H9 (cell line): ENCODE measurements around the gene MRGPRF. TPM values are rescaled to one million over a fixed set of nuclear protein-coding genes. Genes with fewer than 3 reads are reported as not detected.

Experiments
- DNase-seq: peaks from one replicate; pipeline ENCODE4 v3.0.0-alpha.2; 2017
- H2AFZ ChIP-seq: one replicate; pipeline ENCODE4 v1.6.1; 2013; ENCODE audit warnings: mild to moderate bottlenecking, low read length, control low read depth, moderate library complexity
- H2AK5ac ChIP-seq: 2 replicates; pipeline ENCODE4 v1.6.1; 2013; ENCODE audit warnings: low read length, control low read depth, mixed read lengths; ENCODE audit not compliant: insufficient read length
- H2BK120ac ChIP-seq: one replicate; pipeline ENCODE4 v1.6.1; 2013; ENCODE audit warnings: low read depth, mild to moderate bottlenecking, low read length, control low read depth, inconsistent platforms; ENCODE audit not compliant: poor library complexity, severe bottlenecking
- H2BK12ac ChIP-seq: 2 replicates; pipeline ENCODE4 v1.6.1; 2013; ENCODE audit warnings: low read length, control low read depth, mixed read lengths, low read depth; ENCODE audit not compliant: insufficient read length
- H2BK15ac ChIP-seq: 2 replicates; pipeline ENCODE4 v1.6.1; 2013; ENCODE audit warnings: low read depth, low read length, control low read depth
- H2BK20ac ChIP-seq: one replicate; pipeline ENCODE4 v1.6.1; 2013; ENCODE audit warnings: low read depth, mild to moderate bottlenecking, low read length, control low read depth, inconsistent platforms; ENCODE audit not compliant: poor library complexity, severe bottlenecking
- H2BK5ac ChIP-seq: 2 replicates; pipeline ENCODE4 v1.6.1; 2013; ENCODE audit warnings: low read length, control low read depth, mixed read lengths; ENCODE audit not compliant: insufficient read length
- H3K14ac ChIP-seq: 2 replicates; pipeline ENCODE4 v1.6.1; 2013; ENCODE audit warnings: low read length, control low read depth; ENCODE audit not compliant: insufficient read depth
- H3K18ac ChIP-seq: 2 replicates; pipeline ENCODE4 v1.6.1; 2013; ENCODE audit warnings: low read depth, mild to moderate bottlenecking, mixed read lengths, low read length, control low read depth; ENCODE audit not compliant: insufficient read length
- H3K23ac ChIP-seq: 2 replicates; pipeline ENCODE4 v1.6.1; 2013; ENCODE audit warnings: low read length, control low read depth, mixed read lengths, low read depth; ENCODE audit not compliant: insufficient read length
- H3K23me2 ChIP-seq: 2 replicates; pipeline ENCODE4 v1.6.1; 2013; ENCODE audit warnings: low read depth, mild to moderate bottlenecking, mixed read lengths, low read length, control low read depth; ENCODE audit not compliant: insufficient read length, poor library complexity, severe bottlenecking
- H3K27ac ChIP-seq: 2 replicates; pipeline ENCODE4 v1.5.1; 2013; ENCODE audit warnings: low read length, control low read depth, mixed read lengths, low read depth; ENCODE audit not compliant: insufficient read length
- H3K27me3 ChIP-seq: 2 replicates; pipeline ENCODE4 v1.6.1; 2013; ENCODE audit warnings: low read length, control low read depth, inconsistent platforms; ENCODE audit not compliant: insufficient read depth
- H3K4ac ChIP-seq: 2 replicates; pipeline ENCODE4 v1.6.1; 2013; ENCODE audit warnings: low read depth, mild to moderate bottlenecking, control low read depth, inconsistent platforms, low read length, moderate library complexity
- H3K4me1 ChIP-seq: 2 replicates; pipeline ENCODE4 v1.6.1; 2013; ENCODE audit warnings: low read length, control low read depth, inconsistent platforms; ENCODE audit not compliant: insufficient read depth
- H3K4me2 ChIP-seq: 2 replicates; pipeline ENCODE4 v1.6.1; 2013; ENCODE audit warnings: low read length, control low read depth, mixed read lengths; ENCODE audit not compliant: insufficient read length, insufficient read depth
- H3K56ac ChIP-seq: 2 replicates; pipeline ENCODE4 v1.6.1; 2013; ENCODE audit warnings: low read depth, mild to moderate bottlenecking, mixed read lengths, low read length, control low read depth; ENCODE audit not compliant: insufficient read length
- H3K79me1 ChIP-seq: 2 replicates; pipeline ENCODE4 v1.6.1; 2013; ENCODE audit warnings: low read depth, mild to moderate bottlenecking, moderate library complexity, low read length, control low read depth, inconsistent platforms; ENCODE audit not compliant: insufficient read depth, poor library complexity, severe bottlenecking
- H3K79me2 ChIP-seq: 2 replicates; pipeline ENCODE4 v1.6.1; 2013; ENCODE audit warnings: low read length, control low read depth, inconsistent platforms; ENCODE audit not compliant: insufficient read depth
- H3K9ac ChIP-seq: 2 replicates; pipeline ENCODE4 v1.6.1; 2013; ENCODE audit warnings: low read length, control low read depth, mixed read lengths; ENCODE audit not compliant: insufficient read length; ENCODE audit errors: extremely low read depth
- H3K9me3 ChIP-seq: one replicate; pipeline ENCODE4 v1.6.1; 2013; ENCODE audit warnings: low read depth, low read length, inconsistent platforms; ENCODE audit not compliant: control insufficient read depth
- H3T11ph ChIP-seq: one replicate; pipeline ENCODE4 v1.6.1; 2013; ENCODE audit warnings: mild to moderate bottlenecking, low read length, control low read depth, inconsistent platforms
- H4K20me1 ChIP-seq: one replicate; pipeline ENCODE4 v1.6.1; 2013; ENCODE audit not compliant: control insufficient read depth, insufficient read length, insufficient read depth
- H4K5ac ChIP-seq: 2 replicates; pipeline ENCODE4 v1.6.1; 2013; ENCODE audit warnings: low read depth, mild to moderate bottlenecking, mixed read lengths, low read length, control low read depth; ENCODE audit not compliant: insufficient read length
- H4K8ac ChIP-seq: replicated peaks from 2 replicates; pipeline ENCODE4 v1.6.1; 2013; ENCODE audit warnings: low read length, control low read depth, mixed read lengths, low read depth; ENCODE audit not compliant: insufficient read length
- H4K91ac ChIP-seq: 2 replicates; pipeline ENCODE4 v1.6.1; 2013; ENCODE audit warnings: low read depth, mild to moderate bottlenecking, moderate library complexity, mixed read lengths, low read length, control low read depth; ENCODE audit not compliant: insufficient read length
- H3K27ac Mint-ChIP-seq, 3 experiments: 2 replicates in 2 of 3; 3 replicates in 1 of 3; pipeline ENCODE4 v1.8.0; 2020 to 2021; ENCODE audit warnings: mixed read lengths in 3 of 3, mild to moderate bottlenecking in 1 of 3, moderate library complexity in 1 of 3
- H3K27me3 Mint-ChIP-seq: 2 replicates; pipeline ENCODE4 v1.8.0; 2021; ENCODE audit warnings: low read depth, mild to moderate bottlenecking, moderate library complexity, mixed read lengths
- H3K36me3 Mint-ChIP-seq, 3 experiments: 2 replicates in 2 of 3; 3 replicates in 1 of 3; pipeline ENCODE4 v1.8.0; 2020 to 2021; ENCODE audit warnings: low read depth in 3 of 3, mixed read lengths in 3 of 3; ENCODE audit not compliant: insufficient read depth in 1 of 3
- H3K4me1 Mint-ChIP-seq, 2 experiments: 2 replicates each; pipeline ENCODE4 v1.8.0; 2020; ENCODE audit warnings: mixed read lengths in 2 of 2
- H3K4me3 Mint-ChIP-seq, 2 experiments: 2 replicates in 1 of 2; 3 replicates in 1 of 2; pipeline ENCODE4 v1.8.0; 2020 to 2021; ENCODE audit warnings: mild to moderate bottlenecking in 2 of 2, mixed read lengths in 2 of 2, moderate library complexity in 1 of 2
- H3K9me3 Mint-ChIP-seq, 2 experiments: 2 replicates in 1 of 2; 3 replicates in 1 of 2; pipeline ENCODE4 v1.8.0; 2020; ENCODE audit warnings: mild to moderate bottlenecking in 2 of 2, mixed read lengths in 2 of 2, moderate library complexity in 1 of 2
- WGBS: extraction: QIAGEN DNeasy Blood & Tissue Kit; methylation state at CpG from one replicate; pipeline ENCODE4 v1.1.7; 2013; ENCODE audit warnings: missing lambda C conversion rate, low lambda C conversion rate, mixed read lengths; ENCODE audit not compliant: insufficient read length; ENCODE audit errors: extremely low coverage; 5-methylcytosine and 5-hydroxymethylcytosine counted together
- total RNA-seq: library from RNA; stranded (reverse); gene quantifications from 2 replicates; pipeline ENCODE4 v1.2.1, GENCODE V29; 2021
- TF ChIP-seq, protein P1 (sequence below): fragments of 200-600 bp; sonication (generic); conservative IDR thresholded peaks from 3 replicates; pipeline ENCODE4 v1.8.0; 2021; ENCODE audit warnings: antibody characterized with exemption, mild to moderate bottlenecking

The MRGPRF gene
- total RNA-seq, 1 experiment from 2014 or later = 4.0 TPM

DNA sequence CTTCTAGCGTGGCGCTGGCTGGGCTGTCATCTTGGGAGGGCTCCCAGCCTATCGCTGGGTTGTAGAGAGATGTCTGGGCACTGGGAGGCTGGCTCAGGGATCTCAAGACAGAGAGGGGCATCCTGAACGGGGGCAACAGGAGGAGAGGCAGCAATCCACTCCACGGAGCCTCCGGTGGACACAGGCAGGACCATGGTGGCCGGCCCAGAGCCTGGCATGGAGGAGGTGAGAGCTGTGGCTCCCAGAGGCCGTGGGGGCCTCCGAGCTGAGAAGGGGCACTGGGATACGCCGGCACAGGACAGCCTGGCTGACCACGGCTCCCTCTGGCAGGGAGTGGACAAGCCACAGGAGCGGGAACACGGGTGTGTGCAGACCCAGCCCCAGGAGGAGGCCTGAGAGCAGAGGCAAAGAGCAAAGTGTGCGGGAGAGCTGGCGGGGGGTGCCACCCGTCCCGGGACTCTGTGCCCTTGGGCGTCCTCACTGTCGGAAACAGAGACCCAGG lies 9.1 kb downstream of the MRGPRF start:
- Histone ChIP-seq H2AFZ (no peak overlapping the region), H3K79me2 (no peaks in the 10 kb centered on the region), H3K14ac (no peak overlapping the region), H2BK12ac (no peak overlapping the region), H3K23ac (no peak overlapping the region), H2BK120ac (no peak overlapping the region), H3K4ac (no peak overlapping the region), H3K18ac (no peak overlapping the region), H3K4me1 (no peaks in the 10 kb centered on the region), H4K8ac (no peak overlapping the region), H3K9ac (no peak overlapping the region), H3K79me1 (no peaks in the 10 kb centered on the region), H2BK5ac (no peak overlapping the region), H4K5ac (no peak overlapping the region), H3T11ph (no peak overlapping the region), H3K27ac (no peak overlapping the region), H2BK20ac (no peak overlapping the region), H3K9me3 (no peaks in the 10 kb centered on the region), H2AK5ac (no peak overlapping the region), H3K4me2 (no peak overlapping the region), H3K23me2 (no peaks in the 10 kb centered on the region), H4K20me1 (no peaks in the 10 kb centered on the region), H3K56ac (no peak overlapping the region), H4K91ac (no peak overlapping the region), H2BK15ac (no peak overlapping the region), H3K27me3 (no peaks in the 10 kb centered on the region)
- no peak overlapping the region for H3K27ac Mint-ChIP-seq
- WGBS = no CpG with 5 or more reads among the region's 20 CpGs
- no peaks in the 10 kb centered on the region; a peak in 1 of 5 replicates for H3K9me3 Mint-ChIP-seq
- peaks cover 12 to 18% of the 10 kb centered on the region in 2 experiments for H3K4me1 Mint-ChIP-seq
- no peak overlapping the region for H3K4me3 Mint-ChIP-seq
- H3K36me3 Mint-ChIP-seq = peaks cover 0 to 5% (median 0%) of the 10 kb centered on the region in 3 experiments; a peak in 4 of 7 replicates
- TF ChIP-seq, protein P1, sequence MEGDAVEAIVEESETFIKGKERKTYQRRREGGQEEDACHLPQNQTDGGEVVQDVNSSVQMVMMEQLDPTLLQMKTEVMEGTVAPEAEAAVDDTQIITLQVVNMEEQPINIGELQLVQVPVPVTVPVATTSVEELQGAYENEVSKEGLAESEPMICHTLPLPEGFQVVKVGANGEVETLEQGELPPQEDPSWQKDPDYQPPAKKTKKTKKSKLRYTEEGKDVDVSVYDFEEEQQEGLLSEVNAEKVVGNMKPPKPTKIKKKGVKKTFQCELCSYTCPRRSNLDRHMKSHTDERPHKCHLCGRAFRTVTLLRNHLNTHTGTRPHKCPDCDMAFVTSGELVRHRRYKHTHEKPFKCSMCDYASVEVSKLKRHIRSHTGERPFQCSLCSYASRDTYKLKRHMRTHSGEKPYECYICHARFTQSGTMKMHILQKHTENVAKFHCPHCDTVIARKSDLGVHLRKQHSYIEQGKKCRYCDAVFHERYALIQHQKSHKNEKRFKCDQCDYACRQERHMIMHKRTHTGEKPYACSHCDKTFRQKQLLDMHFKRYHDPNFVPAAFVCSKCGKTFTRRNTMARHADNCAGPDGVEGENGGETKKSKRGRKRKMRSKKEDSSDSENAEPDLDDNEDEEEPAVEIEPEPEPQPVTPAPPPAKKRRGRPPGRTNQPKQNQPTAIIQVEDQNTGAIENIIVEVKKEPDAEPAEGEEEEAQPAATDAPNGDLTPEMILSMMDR = no peak
- peak; percentile 21 for DNase-seq
- H3K27me3 Mint-ChIP-seq = no peaks in the 10 kb centered on the region
